HT1080 (cell line): ENCODE results near the gene HNRNPA1. TPM values are rescaled to one million over a fixed set of nuclear protein-coding genes. Genes with fewer than 3 reads are reported as not detected.
A peak's percentile ranks its signal among the peaks of the same experiment; 100 is the strongest.
"Not testable (repeated sequence)": the region's sequence is repeated elsewhere in the genome, so short reads cannot be mapped to it uniquely, and the experiment has no call there.

Source experiments
- DNase-seq: peaks from one replicate; pipeline ENCODE4 v3.0.0-alpha.2; 2015; ENCODE audit warnings: low read depth
- total RNA-seq: library from RNA; depleted of rRNA; stranded (reverse); fragments of >200 nt; shearing (Covaris generic); gene quantifications from 2 replicates; pipeline ENCODE4 v1.2.3, GENCODE V29; 2014

Gene HNRNPA1
- total RNA-seq, 1 experiment from 2014 or later: 660 TPM

- DNase-seq: no peak
Measured at GRCh38 chr12:54296393-54297099, 16.0 kb downstream of the HNRNPA1 start.

GRCh38 chr12:54298904-54299303 is 18.4 kb downstream of the HNRNPA1 start:
- no peak for DNase-seq

GRCh38 chr12:54299515-54300224 is 19.1 kb downstream of the HNRNPA1 start:
- DNase-seq: no peak

GRCh38 chr12:54300225-54300731 is 19.8 kb downstream of the HNRNPA1 start:
- DNase-seq: no peak

GRCh38 chr12:54300732-54301427 is 20.4 kb downstream of the HNRNPA1 start, which contains the start of gene NFE2:
TSS of gene NFE2 (minus strand) at chr12:54301015. CDS start at chr12:54295248, 5,767 bp downstream.
- peak; percentile 70 for DNase-seq

- no peak for DNase-seq
Measured at GRCh38 chr12:54301428-54302048, 21.0 kb downstream of the HNRNPA1 start.

- DNase-seq: no peak
Measured at GRCh38 chr12:54303640-54304039, 23.1 kb downstream of the HNRNPA1 start.

- no peak for DNase-seq
Measured at GRCh38 chr12:54304187-54304810, 23.8 kb downstream of the HNRNPA1 start.

- DNase-seq: peak; percentile 52
Measured at GRCh38 chr12:54306925-54307741, 26.6 kb downstream of the HNRNPA1 start.

- DNase-seq: no peak
Measured at GRCh38 chr12:54311051-54311450, 30.5 kb downstream of the HNRNPA1 start.

GRCh38 chr12:54312309-54312708 is 31.8 kb downstream of the HNRNPA1 start:
- not testable (repeated sequence) for DNase-seq

GRCh38 chr12:54321363-54321762 is 40.8 kb downstream of the HNRNPA1 start:
- DNase-seq: no peak

- peak; percentile 99 for DNase-seq
Measured at GRCh38 chr12:54324617-54325441, 44.3 kb downstream of the HNRNPA1 start, which contains the start of gene COPZ1. TSS of gene COPZ1 (plus strand) at chr12:54325131. CDS start at chr12:54325164, 33 bp downstream.

GRCh38 chr12:54325442-54326109 is 45.0 kb downstream of the HNRNPA1 start:
- DNase-seq: not testable (repeated sequence)

GRCh38 chr12:54328595-54329337 is 48.2 kb downstream of the HNRNPA1 start:
- DNase-seq: no peak

GRCh38 chr12:54329759-54330158 is 49.2 kb downstream of the HNRNPA1 start:
- DNase-seq: peak; percentile 24

GRCh38 chr12:54330442-54330841 is 49.9 kb downstream of the HNRNPA1 start:
- DNase-seq: no peak

- DNase-seq: no peak
Measured at GRCh38 chr12:54331461-54331860, 50.9 kb downstream of the HNRNPA1 start.
